ENCODE measurements around the gene MPZL2. TPM values are rescaled to one million over a fixed set of nuclear protein-coding genes. Genes with fewer than 3 reads are reported as not detected.
A peak's percentile ranks its signal among the peaks of the same experiment; 100 is the strongest.

MPZL2 gene
- total RNA-seq, 6 donors from 2014 or later, result 51.6 to 146 (median 110) TPM

DNA sequence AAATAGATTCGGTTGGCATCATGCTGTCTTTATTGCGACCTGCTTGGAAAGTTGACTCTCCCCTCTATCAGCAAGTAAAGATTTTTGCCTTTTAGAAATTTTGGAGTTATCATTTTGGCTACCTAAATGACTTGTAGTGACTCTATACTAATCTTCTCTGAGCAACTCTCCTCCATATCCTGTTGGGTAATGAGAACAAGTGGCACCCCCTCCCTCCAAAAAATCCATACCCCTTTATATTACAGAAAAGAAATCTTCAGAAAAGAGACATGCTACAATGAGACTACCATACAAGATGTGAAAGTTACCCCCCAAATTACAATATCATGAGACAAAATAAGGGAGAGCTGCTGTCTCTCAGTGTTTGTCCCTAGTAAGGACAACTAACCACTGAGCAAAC lies 40.5 kb downstream of the MPZL2 start:
- ATAC-seq (ENCODE audit: low FRiP score in 2 of 2) (no peak), DNase-seq (no peak)
- H3K4me3 ChIP-seq, result peak overlapping the region in 3 of 4 donors; percentile 17 to 44 (median 27)
- peaks cover 0 to 15% (median 9%) of the 10 kb centered on the region in 4 donors for H3K4me1 ChIP-seq
- no peak for TF ChIP-seq POLR2AphosphoS5 (IDR thresholded peaks at IDR 0.05)
- TF ChIP-seq POLR2A (IDR thresholded peaks at IDR 0.05), result no peak
- TF ChIP-seq EP300 (IDR thresholded peaks at IDR 0.05), result no peak
- TF ChIP-seq, protein P1, sequence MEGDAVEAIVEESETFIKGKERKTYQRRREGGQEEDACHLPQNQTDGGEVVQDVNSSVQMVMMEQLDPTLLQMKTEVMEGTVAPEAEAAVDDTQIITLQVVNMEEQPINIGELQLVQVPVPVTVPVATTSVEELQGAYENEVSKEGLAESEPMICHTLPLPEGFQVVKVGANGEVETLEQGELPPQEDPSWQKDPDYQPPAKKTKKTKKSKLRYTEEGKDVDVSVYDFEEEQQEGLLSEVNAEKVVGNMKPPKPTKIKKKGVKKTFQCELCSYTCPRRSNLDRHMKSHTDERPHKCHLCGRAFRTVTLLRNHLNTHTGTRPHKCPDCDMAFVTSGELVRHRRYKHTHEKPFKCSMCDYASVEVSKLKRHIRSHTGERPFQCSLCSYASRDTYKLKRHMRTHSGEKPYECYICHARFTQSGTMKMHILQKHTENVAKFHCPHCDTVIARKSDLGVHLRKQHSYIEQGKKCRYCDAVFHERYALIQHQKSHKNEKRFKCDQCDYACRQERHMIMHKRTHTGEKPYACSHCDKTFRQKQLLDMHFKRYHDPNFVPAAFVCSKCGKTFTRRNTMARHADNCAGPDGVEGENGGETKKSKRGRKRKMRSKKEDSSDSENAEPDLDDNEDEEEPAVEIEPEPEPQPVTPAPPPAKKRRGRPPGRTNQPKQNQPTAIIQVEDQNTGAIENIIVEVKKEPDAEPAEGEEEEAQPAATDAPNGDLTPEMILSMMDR (IDR thresholded peaks at IDR 0.05), result no peak
- no peaks in the 10 kb centered on the region for H3K27me3 ChIP-seq
- 61 to 62% methylated on average over 2 of the region's 2 CpGs for WGBS, 2 donors
- no peaks in the 10 kb centered on the region for H3K9me3 ChIP-seq
- peak overlapping the region; percentile 30 to 79 (median 62) for H3K27ac ChIP-seq
- no peaks in the 10 kb centered on the region for H3K36me3 ChIP-seq

DNA sequence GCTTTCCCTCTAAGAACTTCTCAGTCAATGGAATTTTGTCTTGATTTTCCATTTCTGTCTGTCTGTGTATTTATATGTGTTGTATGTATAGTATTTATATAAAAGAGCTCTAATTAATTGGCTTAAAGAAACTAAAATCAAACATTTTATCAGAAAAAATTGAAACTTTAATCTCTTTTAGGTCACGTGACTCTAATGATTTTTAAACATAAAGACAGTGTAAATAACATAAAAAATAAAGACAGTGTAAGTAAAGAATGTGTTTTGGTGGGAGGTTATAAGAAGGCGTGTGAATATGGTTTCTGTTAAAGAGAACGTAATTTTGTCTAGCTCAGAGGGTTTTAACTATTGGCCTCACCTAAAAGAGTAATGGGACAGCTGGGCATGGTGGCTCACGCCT lies 41.7 kb downstream of the MPZL2 start:
- Histone ChIP-seq H3K4me1 (peaks cover 0 to 19% (median 7%) of the 10 kb centered on the region in 4 donors), H3K27ac (no peak overlapping the region), H3K4me3 (peak overlapping the region in 1 of 4 donors; percentile 44), H3K36me3 (no peaks in the 10 kb centered on the region), H3K27me3 (no peaks in the 10 kb centered on the region), H3K9me3 (no peaks in the 10 kb centered on the region)
- ATAC-seq (ENCODE audit: low FRiP score in 2 of 2) (no peak), DNase-seq (no peak)
- WGBS, 2 donors, result 62 to 66% methylated on average over 4 of the region's 4 CpGs
- TF ChIP-seq, protein P1 (IDR thresholded peaks at IDR 0.05), result no peak

DNA sequence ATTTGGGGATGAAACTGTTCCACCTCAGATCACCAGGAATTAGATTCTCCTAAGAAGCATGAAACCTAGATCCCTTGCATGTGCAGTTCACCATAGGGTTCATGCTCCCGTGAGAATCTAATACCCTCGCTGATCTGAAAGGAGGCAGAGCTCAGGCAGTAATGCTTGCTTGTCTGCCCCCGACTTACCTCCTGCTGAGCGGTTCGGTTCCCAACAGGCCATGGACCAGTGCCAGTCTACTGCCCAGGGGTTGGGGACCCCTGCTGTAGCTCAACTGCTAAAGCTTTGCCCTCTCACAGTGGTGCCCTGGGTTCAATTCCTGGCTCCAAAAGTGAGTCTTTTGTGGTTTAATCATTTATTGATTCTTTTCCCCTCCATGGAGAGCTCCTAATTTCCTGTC lies 42.7 kb downstream of the MPZL2 start:
- peaks cover 0 to 22% (median 10%) of the 10 kb centered on the region in 4 donors for H3K4me1 ChIP-seq
- H3K36me3 ChIP-seq, result no peaks in the 10 kb centered on the region
- DNase-seq (no peak), ATAC-seq (ENCODE audit: low FRiP score in 2 of 2) (no peak)
- TF ChIP-seq POLR2AphosphoS5 (IDR thresholded peaks at IDR 0.05) (no peak), EP300 (IDR thresholded peaks at IDR 0.05) (no peak), POLR2A (IDR thresholded peaks at IDR 0.05) (no peak)
- TF ChIP-seq, protein P1 (IDR thresholded peaks at IDR 0.05), result no peak
- H3K9me3 ChIP-seq, result no peaks in the 10 kb centered on the region
- H3K27ac ChIP-seq, result peak overlapping the region in 1 of 4 donors; percentile 9
- H3K27me3 ChIP-seq, result no peaks in the 10 kb centered on the region
- H3K4me3 ChIP-seq, result no peak overlapping the region
- 82 to 84% methylated on average over 5 of the region's 5 CpGs for WGBS, 2 donors

DNA sequence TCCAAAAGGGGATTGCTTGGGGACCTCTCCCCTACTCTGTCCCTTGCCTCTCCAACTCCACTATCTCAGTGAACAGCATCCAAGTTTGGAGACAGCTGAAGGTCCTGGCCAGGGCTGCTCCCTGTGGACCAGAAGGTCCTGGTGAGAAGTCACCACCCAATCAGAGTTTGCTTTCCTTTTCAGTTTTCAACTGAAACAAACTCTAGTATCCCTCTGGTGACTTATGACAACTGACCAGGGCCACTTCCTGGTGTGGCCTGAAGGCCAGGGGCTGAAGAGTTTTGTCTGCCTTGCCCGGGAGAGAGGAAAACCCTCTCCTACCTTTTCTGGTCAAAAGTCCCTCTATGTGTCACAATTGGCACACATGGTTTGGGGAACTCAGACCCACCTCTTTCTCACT lies 44.4 kb downstream of the MPZL2 start:
- no peaks in the 10 kb centered on the region for H3K9me3 ChIP-seq
- WGBS, 2 donors, result 54 to 59% methylated on average over 1 of the region's 1 CpG
- TF ChIP-seq POLR2AphosphoS5 (IDR thresholded peaks at IDR 0.05), result no peak
- TF ChIP-seq, protein P1 (IDR thresholded peaks at IDR 0.05), result no peak
- TF ChIP-seq EP300 (IDR thresholded peaks at IDR 0.05), result no peak
- no peak for TF ChIP-seq POLR2A (IDR thresholded peaks at IDR 0.05)
- ATAC-seq (ENCODE audit: low FRiP score in 2 of 2) (no peak), DNase-seq (no peak)
- no peaks in the 10 kb centered on the region for H3K27me3 ChIP-seq
- no peaks in the 10 kb centered on the region for H3K36me3 ChIP-seq
- H3K27ac ChIP-seq, result peak overlapping the region in 2 of 4 donors; percentile 43 to 58
- H3K4me1 ChIP-seq, result peaks cover 0 to 33% (median 14%) of the 10 kb centered on the region in 4 donors
- H3K4me3 ChIP-seq, result no peak overlapping the region

DNA sequence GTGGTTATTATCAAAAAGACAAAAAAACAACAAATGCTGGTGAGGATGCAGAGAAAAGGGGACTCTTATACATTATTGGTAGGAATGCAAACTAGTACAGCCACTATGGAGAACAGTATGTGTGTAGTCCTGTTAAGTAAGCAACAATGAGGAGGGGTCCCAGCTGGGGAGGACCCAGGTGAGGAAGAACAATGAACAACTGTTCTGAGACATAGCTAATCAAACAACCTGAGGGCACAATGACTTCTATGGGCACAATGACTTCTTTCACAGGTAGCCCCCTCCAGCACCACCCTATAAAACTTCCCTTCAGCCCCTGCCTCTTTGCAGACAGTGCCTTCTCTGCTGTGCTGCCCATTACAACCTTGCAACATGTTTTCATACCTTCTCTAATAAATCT lies 44.9 kb downstream of the MPZL2 start:
- no peaks in the 10 kb centered on the region for H3K36me3 ChIP-seq
- TF ChIP-seq EP300 (IDR thresholded peaks at IDR 0.05) (no peak), POLR2A (IDR thresholded peaks at IDR 0.05) (no peak), POLR2AphosphoS5 (IDR thresholded peaks at IDR 0.05) (no peak)
- TF ChIP-seq, protein P1 (IDR thresholded peaks at IDR 0.05), result no peak
- H3K9me3 ChIP-seq, result no peaks in the 10 kb centered on the region
- DNase-seq (no peak), ATAC-seq (ENCODE audit: low FRiP score in 2 of 2) (no peak)
- H3K27ac ChIP-seq, result peak overlapping the region in 1 of 4 donors; percentile 43
- H3K4me1 ChIP-seq, result peaks cover 0 to 36% (median 15%) of the 10 kb centered on the region in 4 donors
- H3K4me3 ChIP-seq, result no peak overlapping the region
- no peaks in the 10 kb centered on the region for H3K27me3 ChIP-seq
